Dermis microvascular lymphatic vessel endothelial cell (primary cell): ENCODE data around the gene OR2L5. TPM values are rescaled to one million over a fixed set of nuclear protein-coding genes. Genes with fewer than 3 reads are reported as not detected.

Source experiments
- DNase-seq, 2 donors: peaks; one replicate each; pipeline versions ENCODE4 v3.0.0 to v3.0.0-alpha.2; 2010; ENCODE audit warnings: low read depth in 2 of 2
- total RNA-seq: library from RNA; depleted of rRNA; stranded (reverse); fragments of >200 nt; gene quantifications from 2 replicates; pipeline ENCODE4 v1.2.1, GENCODE V29; 2014

Gene OR2L5, protein sequence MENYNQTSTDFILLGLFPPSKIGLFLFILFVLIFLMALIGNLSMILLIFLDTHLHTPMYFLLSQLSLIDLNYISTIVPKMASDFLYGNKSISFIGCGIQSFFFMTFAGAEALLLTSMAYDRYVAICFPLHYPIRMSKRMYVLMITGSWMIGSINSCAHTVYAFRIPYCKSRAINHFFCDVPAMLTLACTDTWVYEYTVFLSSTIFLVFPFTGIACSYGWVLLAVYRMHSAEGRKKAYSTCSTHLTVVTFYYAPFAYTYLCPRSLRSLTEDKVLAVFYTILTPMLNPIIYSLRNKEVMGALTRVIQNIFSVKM
- total RNA-seq: not detected in 2 replicates

DNA sequence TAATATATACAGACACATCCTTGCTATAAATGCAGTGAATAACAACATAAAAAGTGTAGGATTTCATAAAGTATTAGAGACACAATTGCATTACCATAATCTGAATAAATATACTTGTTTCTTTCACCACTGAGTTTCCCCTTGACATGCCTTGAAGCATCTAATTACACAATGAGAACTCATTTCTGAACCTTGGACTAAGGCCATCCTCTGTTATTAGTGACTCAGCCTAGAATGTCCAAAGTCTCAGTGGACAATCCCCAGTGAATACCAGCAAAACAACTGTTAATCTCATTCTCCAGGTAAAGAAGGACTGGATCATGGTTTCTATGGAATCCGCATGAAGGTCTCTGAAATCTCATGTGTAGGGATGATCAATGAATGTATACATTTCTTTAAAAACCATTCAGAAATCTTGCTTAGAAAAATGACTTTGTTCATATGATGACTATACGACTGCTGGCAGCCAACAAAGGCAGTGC, at the start of gene OR2L5:
Gene OR2L5, plus strand, starts transcription at position 432 of the 482 bp plus-strand sequence. CDS start 8,288 bp downstream, outside the sequence.
- no peak for DNase-seq

DNA sequence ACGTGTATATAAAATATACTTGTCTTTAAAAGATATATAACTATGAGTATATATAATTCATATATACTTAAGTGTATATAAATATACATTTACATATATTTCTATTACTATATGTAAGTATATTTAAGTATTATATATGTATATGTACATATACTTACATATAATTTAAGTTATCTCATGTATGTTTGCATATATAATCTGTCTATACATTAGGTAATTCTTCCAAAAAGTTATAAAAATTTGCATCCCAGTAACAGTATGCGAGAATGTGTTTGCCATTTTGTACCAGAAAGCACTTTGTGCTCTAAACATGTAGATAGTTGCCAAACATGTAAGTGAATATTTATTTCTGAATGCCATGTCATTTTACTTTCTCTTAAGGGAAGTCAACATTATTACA, 48.5 kb upstream of the OR2L5 start, which contains the start of gene OR2AK2:
Gene OR2AK2, plus strand, starts transcription at position 301 of the 400 bp plus-strand sequence. CDS start 144 bp downstream, outside the sequence.
- no peak for DNase-seq

DNA sequence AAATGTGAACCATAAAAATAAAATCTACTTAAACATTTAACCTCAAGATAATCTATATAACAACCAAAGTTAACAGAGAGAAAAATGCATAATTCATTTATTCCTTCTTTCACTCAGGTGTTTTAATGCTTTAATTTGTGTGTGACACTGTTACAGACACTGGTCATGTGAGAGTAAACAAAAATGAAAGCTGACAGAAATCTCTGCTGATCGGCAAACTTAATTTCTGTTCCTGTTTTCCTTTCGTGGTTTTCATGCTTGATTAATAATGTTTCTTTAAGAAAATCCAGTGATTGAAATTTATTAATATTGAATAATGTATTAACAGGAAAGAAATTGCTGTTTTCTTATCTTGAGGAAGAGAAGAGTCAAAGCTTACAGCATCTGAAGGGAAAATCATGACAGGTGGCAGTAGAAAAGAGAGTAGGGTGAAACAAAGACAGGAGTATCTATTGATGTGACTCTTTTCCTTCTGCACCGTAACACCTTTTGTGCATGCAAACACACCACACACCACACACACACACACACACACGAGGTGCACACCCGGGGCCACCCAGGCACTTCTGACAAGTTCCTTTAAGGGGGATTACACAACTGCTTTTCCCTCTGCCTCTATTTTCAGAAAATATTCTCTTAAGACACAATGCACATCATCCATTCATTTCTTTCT, 46.8 kb upstream of the OR2L5 start:
- no peak for DNase-seq

DNA sequence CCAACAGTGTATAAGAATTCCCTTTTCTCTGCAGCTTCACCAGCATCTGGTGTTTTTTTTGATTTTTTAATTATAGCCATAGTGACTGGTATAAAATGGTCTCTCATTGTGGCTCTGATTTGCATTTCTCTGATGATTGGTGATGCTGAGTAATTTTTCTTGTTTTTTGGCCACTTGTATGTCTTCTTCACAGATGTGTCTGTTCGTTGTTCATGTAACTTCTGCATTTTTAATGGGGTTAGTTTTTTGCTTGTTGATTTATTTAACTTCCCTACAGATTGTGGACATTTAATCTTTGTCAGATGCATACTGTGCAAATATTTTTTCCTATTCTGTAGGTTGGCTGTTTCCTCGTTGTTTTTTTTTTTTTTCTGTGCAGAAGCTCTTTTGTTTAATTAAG, 20.5 kb upstream of the OR2L5 start:
- DNase-seq: no peak

DNA sequence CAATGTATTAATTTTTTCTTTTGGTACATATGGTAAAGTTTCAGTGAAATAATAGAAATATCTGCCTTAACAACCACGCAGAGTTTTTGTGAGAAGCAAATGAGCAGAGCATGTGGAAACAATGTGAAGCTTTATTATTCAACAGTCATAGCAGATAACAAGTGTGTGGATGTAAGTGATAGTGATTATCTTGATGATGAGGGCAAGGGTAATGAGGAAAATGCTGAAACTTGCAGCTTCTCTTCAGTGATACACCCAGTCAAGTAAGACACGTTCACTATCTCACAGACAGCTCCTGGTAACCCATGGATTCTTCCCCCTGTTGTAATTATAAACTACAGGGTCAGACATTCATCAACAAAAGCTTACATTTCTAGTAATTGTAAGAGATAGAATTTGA, 14.6 kb upstream of the OR2L5 start:
- DNase-seq: no peak

DNA sequence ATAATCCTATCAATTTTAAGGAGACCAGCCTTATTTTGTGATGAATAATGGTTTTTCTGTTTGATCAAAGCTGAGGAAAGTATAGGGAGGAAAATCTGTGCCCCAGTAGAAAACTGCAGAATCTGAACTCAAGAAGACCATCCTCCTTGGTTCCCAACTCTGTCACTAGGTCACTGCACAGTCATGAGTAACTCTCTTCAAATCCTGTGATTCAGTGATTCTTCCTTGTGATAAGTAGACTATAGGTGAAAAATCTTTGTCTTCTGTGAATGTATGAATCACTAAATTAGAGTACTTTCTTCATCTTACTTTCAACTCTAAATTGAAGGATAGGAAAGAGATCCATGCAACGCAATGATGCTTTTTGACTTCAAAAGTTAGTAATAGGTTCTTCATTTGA, 13.3 kb upstream of the OR2L5 start:
- no peak for DNase-seq

DNA sequence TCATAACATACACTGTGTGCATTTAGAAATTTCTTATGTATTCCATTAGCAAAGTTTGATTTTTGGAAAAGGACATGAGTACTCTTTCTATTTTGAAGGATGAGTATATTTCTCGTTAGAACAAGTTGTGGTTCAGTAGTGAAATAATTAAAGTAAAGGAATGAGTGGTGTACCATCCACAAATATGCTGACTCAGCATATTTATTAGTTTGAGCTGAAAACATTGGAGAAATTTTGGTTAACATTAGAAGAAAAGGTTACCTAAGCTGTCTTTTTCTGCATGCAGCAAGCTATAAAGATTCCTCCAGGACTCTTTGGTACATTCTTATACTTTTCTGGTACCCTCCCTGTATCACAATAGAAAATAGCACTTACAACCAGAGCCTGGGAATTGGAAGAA, 5.7 kb upstream of the OR2L5 start:
- DNase-seq: no peak

DNA sequence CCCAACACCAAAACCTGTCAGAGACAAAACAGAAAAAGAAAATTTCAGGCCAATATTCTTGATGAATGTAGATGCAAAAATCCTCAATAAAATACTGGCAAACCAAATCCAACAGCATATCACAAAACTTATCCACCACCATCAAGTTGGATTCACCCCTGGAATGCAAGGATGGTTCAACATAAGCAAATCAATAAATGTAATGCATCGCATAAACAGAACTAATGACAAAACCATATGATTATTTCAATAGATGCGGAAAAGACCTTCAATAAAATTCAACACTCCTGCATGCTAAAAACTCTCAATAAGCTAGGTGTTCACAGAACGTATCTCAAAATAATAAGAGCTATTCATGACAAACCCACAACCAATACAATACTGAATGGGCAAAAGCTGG, 3.8 kb upstream of the OR2L5 start:
- DNase-seq: no peak

DNA sequence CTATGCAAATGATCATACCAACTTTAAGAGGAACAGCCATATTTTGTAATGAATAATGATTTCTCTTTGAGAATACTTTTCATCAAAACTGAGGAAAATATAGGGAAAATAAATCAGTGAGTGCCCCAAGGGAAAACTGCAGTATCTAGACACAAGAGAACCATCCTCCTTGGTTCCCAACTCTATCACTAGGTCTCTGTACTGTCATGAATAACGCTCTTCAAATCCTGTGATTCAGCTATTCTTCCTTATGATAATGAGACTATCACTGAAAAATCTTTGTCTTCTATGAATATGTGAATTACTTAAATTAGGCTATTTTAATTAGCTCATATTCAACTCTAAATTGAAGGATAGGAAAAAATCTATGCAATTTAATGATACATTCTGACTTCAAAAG, 2.3 kb downstream of the OR2L5 start:
- DNase-seq: no peak

DNA sequence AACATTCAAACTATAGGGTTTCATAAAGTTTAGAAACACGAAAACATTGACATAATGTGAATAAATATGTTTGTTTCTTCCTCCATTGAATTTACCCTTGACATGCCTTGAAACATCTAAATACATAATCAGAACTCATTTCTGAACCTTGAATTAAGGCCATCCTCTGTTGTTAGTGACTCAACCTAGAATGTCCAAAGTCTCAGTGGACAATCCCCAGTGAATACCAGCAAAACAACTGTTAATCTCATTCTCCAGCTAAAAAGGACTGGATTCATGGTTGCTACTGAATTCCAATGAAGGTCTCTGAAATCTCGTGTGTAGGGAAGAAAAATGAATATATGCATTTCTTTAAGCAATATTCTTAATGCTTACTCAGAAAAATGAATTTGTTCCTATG, 16.3 kb downstream of the OR2L5 start, which contains the start of gene OR2L2:
Gene OR2L2, plus strand, starts transcription at position 301 of the 400 bp plus-strand sequence. CDS start 8,198 bp downstream, outside the sequence.
- DNase-seq: no peak

DNA sequence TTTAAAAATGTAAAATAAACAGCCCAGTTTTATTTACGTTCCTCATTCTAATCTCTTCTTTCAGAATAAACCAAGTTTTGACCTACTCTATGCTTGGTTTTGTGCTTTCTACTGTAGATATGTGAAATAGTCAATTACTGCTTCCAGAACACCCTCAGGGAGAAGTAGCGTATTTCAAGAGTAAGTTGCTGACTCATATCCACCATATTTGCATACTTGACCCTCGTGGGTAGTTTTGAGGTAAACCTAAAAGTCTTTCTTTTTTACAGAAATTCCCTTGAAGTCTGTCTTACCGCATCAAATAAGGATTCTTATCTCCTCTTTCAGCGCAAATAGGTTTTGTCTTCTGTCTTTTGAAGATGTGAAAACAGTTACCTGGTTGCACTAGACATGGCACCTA, 31.7 kb downstream of the OR2L5 start:
- no peak for DNase-seq

DNA sequence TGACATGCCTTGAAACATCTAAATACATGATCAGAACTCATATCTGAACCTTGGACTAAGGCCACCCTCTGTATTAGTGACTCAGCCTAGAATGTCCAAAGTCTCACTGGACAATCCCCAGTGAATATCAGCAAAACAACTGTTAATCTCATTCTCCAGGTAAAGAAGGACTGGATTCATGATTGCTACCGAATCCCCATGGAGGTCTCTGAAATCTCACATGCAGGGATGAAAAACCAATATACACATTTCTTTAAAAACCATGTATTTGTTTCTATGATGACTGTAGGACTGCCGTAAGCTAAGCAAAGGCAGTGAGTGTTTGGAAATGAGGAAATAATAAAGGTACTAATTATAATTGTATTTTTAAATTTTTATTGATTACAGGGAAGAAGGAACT, 33.1 kb downstream of the OR2L5 start, which contains the start of gene OR2L3:
Gene OR2L3, plus strand, starts transcription at position 301 of the 400 bp plus-strand sequence. CDS start 13,846 bp downstream, outside the sequence.
- no peak for DNase-seq

DNA sequence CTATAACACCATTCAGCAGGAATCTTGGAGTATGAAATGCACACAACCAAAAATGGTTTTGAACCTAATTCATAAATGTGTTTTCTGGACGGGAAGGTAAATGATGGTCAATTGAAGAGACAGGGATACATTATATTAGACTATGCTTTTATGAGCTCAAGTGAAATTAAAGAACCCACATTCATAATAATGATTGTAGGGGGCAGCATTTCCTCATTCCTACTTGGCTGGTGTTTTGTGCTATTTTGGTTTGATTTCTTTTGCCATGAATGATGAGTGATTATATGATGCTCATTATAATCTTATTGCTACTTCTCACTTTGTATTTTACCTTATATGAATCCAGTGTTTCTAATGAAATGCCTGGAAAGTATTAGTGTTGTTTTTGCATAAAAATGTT, 33.5 kb downstream of the OR2L5 start:
- no peak for DNase-seq

DNA sequence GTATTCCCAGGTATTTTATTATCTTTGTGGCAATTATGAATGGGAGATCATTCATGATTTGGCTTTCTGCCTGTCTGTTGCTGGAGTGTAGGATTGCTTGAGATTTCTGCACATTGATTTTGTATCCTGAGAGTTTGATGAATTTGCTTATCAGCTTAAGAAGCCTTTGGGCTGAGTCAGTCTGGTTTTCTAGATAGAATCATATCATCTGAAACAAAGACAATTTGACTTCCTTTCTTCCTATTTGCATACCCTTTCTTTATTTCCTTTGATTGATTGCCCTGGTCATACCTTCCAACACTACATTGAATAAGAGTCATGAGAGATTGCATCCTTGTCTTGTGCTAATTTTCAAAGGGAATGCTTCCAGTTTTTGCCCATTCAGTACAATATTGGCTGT, 41.2 kb downstream of the OR2L5 start:
- DNase-seq: no peak

DNA sequence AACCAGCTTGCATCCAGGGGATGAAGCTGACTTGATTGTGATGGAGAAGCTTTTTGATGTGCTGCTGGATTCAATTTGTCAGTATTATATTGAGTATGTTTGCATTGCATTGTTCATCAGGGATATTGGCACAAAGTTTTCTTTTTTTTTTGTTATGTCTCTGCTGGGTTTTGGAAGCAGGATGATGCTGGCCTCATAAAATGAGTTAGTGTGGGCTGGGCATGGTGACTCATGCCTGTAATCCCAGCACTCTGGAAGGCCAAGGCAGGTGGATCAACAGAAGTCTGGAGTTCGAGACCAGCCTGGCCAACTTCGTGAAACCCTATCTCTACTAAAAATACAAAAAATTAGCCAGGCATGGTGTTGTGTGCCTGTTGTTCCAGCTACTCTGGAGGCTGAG, 41.8 kb downstream of the OR2L5 start:
- no peak for DNase-seq

DNA sequence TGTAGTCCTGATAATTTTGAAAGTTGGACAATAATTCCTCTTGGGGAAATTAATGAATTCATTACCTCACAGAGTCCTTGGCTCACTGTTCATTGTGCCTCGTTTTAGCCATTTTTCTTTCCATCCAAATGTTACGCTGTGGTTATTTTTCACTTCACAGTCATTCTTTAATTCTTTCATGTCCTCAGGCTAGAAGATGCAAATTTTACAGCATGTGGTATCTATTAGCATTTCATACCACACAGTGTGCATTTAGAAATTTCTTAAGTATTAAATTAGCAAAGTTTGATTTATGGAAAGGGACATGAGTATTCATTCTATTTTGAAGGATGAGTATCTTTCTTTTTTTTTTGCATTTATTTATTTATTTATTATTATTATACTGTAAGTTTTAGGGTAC, 51.6 kb downstream of the OR2L5 start:
- no peak for DNase-seq

DNA sequence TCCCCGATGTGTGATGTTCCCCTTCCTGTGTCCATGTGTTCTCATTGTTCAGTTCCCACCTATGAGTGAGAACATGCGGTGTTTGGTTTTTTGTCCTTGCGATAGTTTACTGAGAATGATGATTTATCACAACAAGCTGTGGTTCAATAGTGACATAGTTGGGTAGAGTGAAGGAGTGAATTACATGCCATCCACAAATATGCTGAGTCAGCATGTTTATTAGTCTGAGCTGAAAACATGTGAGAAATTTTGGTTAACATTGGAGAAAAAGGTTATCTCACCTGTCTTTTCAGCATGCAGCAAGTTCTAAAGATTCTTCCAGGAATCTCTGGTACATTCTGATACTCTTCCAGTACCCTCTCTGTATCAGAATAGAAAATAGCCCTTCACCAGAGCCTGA, 52.1 kb downstream of the OR2L5 start:
- no peak for DNase-seq

Other genes starting within 250 kb of the OR2L5 start
- not detected in 2 replicates for gene OR14A16, start 189.5 kb upstream of the OR2L5 start, total RNA-seq
- not detected in 2 replicates for gene OR11L1, start 171.8 kb upstream of the OR2L5 start, total RNA-seq
- gene TRIM58, start 156.5 kb upstream of the OR2L5 start, total RNA-seq: under 0.01 and 0.25 TPM in 2 replicates
- not detected in 2 replicates for gene OR2W3, start 118.1 kb upstream of the OR2L5 start, total RNA-seq
- not detected in 2 replicates for gene OR2T8, start 93.4 kb upstream of the OR2L5 start, total RNA-seq
- gene OR2AJ1, start 88.8 kb upstream of the OR2L5 start, total RNA-seq: not detected in 2 replicates
- gene OR2L8, start 64.8 kb upstream of the OR2L5 start, total RNA-seq: not detected in 2 replicates
- not detected in 2 replicates for gene OR2AK2, start 48.4 kb upstream of the OR2L5 start, total RNA-seq
- not detected in 2 replicates for gene OR2L2, start 16.4 kb downstream of the OR2L5 start, total RNA-seq
- not detected in 2 replicates for gene OR2L3, start 33.2 kb downstream of the OR2L5 start, total RNA-seq
- gene OR2L13, start 81.5 kb downstream of the OR2L5 start, total RNA-seq: not detected in 2 replicates
- not detected in 2 replicates for gene OR2M5, start 131.5 kb downstream of the OR2L5 start, total RNA-seq
- gene OR2M2, start 161.2 kb downstream of the OR2L5 start, total RNA-seq: not detected in 2 replicates
- not detected in 2 replicates for gene OR2M3, start 183.6 kb downstream of the OR2L5 start, total RNA-seq
- not detected in 2 replicates for gene OR2M4, start 217.8 kb downstream of the OR2L5 start, total RNA-seq